Upper lobe of left lung (tissue), 6 donors: ENCODE data around the gene SNAP23. TPM values are rescaled to one million over a fixed set of nuclear protein-coding genes. Genes with fewer than 3 reads are reported as not detected.
A peak's percentile ranks its signal among the peaks of the same experiment; 100 is the strongest.

Source experiments
- ATAC-seq, 2 donors: fragments of 200-7000 bp; cut with Tn5 transposase; one replicate each; pipeline ENCODE4 v1.9.1; 2022; ENCODE audit warnings: mild to moderate bottlenecking in 2 of 2, moderate library complexity in 2 of 2; ENCODE audit not compliant: low FRiP score in 2 of 2
- DNase-seq, 2 donors: peaks; one replicate each; pipeline ENCODE4 v3.0.0-alpha.2; 2019 to 2020
- H3K27ac ChIP-seq, 4 donors: fragments of 200-600 bp; sonication (generic); one replicate each; pipeline ENCODE4 v1.5.1; 2016 to 2019
- H3K27me3 ChIP-seq, 4 donors: fragments of 200-600 bp; sonication (generic); one replicate each; pipeline ENCODE4 v1.5.1; 2017 to 2019
- H3K36me3 ChIP-seq, 4 donors: fragments of 200-600 bp; sonication (generic); one replicate each; pipeline ENCODE4 v1.5.1; 2016 to 2019
- H3K4me1 ChIP-seq, 4 donors: fragments of 200-600 bp; sonication (generic); one replicate each; pipeline ENCODE4 v1.5.1; 2018 to 2019
- H3K4me3 ChIP-seq, 4 donors: fragments of 200-600 bp; sonication (generic); one replicate each; pipeline ENCODE4 v1.5.1; 2017 to 2019; ENCODE audit warnings: mild to moderate bottlenecking in 2 of 4, moderate library complexity in 1 of 4
- H3K9me3 ChIP-seq, 4 donors: fragments of 200-600 bp; sonication (generic); one replicate each; pipeline ENCODE4 v1.5.1; 2018 to 2019
- CTCF ChIP-seq, 6 experiments: fragments of 450-650 bp in 4 of 6; fragments of 200-600 bp in 2 of 6; sonication (generic) in 2 of 6; IDR thresholded peaks; one replicate each; pipeline ENCODE4 v1.5.1; 2016 to 2019; ENCODE audit warnings: antibody characterized with exemption in 6 of 6
- EP300 ChIP-seq, 4 donors: sonication (generic); formaldehyde crosslinking; IDR thresholded peaks; one replicate each; pipeline ENCODE4 v1.5.1; 2017; ENCODE audit warnings: antibody characterized with exemption in 4 of 4, control low read depth in 2 of 4
- POLR2A ChIP-seq, 4 donors: fragments of 450-650 bp; IDR thresholded peaks; one replicate each; pipeline ENCODE4 v1.5.1; 2016 to 2017; ENCODE audit warnings: antibody characterized with exemption in 4 of 4, mild to moderate bottlenecking in 2 of 4
- POLR2AphosphoS5 ChIP-seq, 2 donors: sonication (generic); formaldehyde crosslinking; IDR thresholded peaks; one replicate each; pipeline ENCODE4 v1.5.1; 2017; ENCODE audit warnings: antibody characterized with exemption in 2 of 2
- WGBS, 2 donors: methylation state at CpG; one replicate each; pipeline ENCODE4 v1.1.5; 2017 to 2018; 5-methylcytosine and 5-hydroxymethylcytosine counted together
- total RNA-seq, 6 donors: library from RNA; depleted of rRNA in 4 of 6; stranded (reverse); fragments of >200 nt in 4 of 6; gene quantifications; one replicate each; pipeline versions ENCODE4 v1.1.0 to v1.2.1, GENCODE V29; 2016 to 2021
- donor health status: DM: no; HTN: no; CAD: no; lungs with moderate emphysema.
- donor health status: DM: no; HTN: yes; CAD: no; lungs with severe emphysema.

Gene SNAP23
- total RNA-seq, 6 donors from 2014 or later: 47.3 to 108 (median 63.7) TPM

- no peak for DNase-seq
- peaks cover 0 to 30% (median 10%) of the 10 kb centered on the region in 4 donors for H3K36me3 ChIP-seq
- H3K27me3 ChIP-seq: no peaks in the 10 kb centered on the region
- TF ChIP-seq POLR2AphosphoS5 (IDR thresholded peaks at IDR 0.05) (no peak), CTCF (IDR thresholded peaks at IDR 0.05) (no peak)
- H3K4me3 ChIP-seq: no peak overlapping the region
- peaks cover 11 to 28% (median 21%) of the 10 kb centered on the region in 4 donors for H3K4me1 ChIP-seq
- no peaks in the 10 kb centered on the region for H3K9me3 ChIP-seq
- WGBS, 2 donors: 46 to 48% methylated on average over 3 of the region's 3 CpGs
- peak overlapping the region in 2 of 4 donors; percentile 26 to 42 for H3K27ac ChIP-seq
- no peak for ATAC-seq
Observed at GRCh38 chr15:42461261-42461660, 34.2 kb upstream of the SNAP23 start.

- WGBS, 2 donors: 75 to 79% methylated on average over 8 of the region's 8 CpGs
- Histone ChIP-seq H3K27me3 (no peaks in the 10 kb centered on the region), H3K36me3 (peaks cover 0 to 42% (median 11%) of the 10 kb centered on the region in 4 donors), H3K4me1 (peaks cover 0 to 8% (median 2%) of the 10 kb centered on the region in 4 donors), H3K27ac (no peak overlapping the region), H3K4me3 (no peak overlapping the region), H3K9me3 (no peaks in the 10 kb centered on the region)
- ATAC-seq (no peak), DNase-seq (no peak)
- no peak for TF ChIP-seq POLR2A (IDR thresholded peaks at IDR 0.05)
- TF ChIP-seq CTCF (IDR thresholded peaks at IDR 0.05): no peak
- no peak for TF ChIP-seq EP300 (IDR thresholded peaks at IDR 0.05)
- TF ChIP-seq POLR2AphosphoS5 (IDR thresholded peaks at IDR 0.05): no peak
Observed at GRCh38 chr15:42465520-42466259, 29.7 kb upstream of the SNAP23 start.

- Histone ChIP-seq H3K4me1 (peaks cover 7 to 21% (median 10%) of the 10 kb centered on the region in 4 donors), H3K4me3 (no peak overlapping the region), H3K9me3 (no peaks in the 10 kb centered on the region), H3K27ac (peak overlapping the region in 3 of 4 donors; percentile 27 to 60 (median 35)), H3K36me3 (peaks cover 0 to 12% (median 1%) of the 10 kb centered on the region in 4 donors), H3K27me3 (no peaks in the 10 kb centered on the region)
- WGBS, 2 donors: 37 to 47% methylated on average over 3 of the region's 3 CpGs
- DNase-seq (no peak), ATAC-seq (no peak)
- TF ChIP-seq CTCF (IDR thresholded peaks at IDR 0.05): no peak
- no peak for TF ChIP-seq EP300 (IDR thresholded peaks at IDR 0.05)
- no peak for TF ChIP-seq POLR2A (IDR thresholded peaks at IDR 0.05)
- no peak for TF ChIP-seq POLR2AphosphoS5 (IDR thresholded peaks at IDR 0.05)
Observed at GRCh38 chr15:42471002-42471401, 24.4 kb upstream of the SNAP23 start.

- no peak for DNase-seq
- Histone ChIP-seq H3K9me3 (no peaks in the 10 kb centered on the region), H3K27me3 (no peaks in the 10 kb centered on the region), H3K4me1 (peaks cover 7 to 21% (median 10%) of the 10 kb centered on the region in 4 donors), H3K27ac (peak overlapping the region in 2 of 4 donors; percentile 1 to 2), H3K4me3 (no peak overlapping the region), H3K36me3 (no peaks in the 10 kb centered on the region)
- TF ChIP-seq CTCF (IDR thresholded peaks at IDR 0.05) (no peak), POLR2AphosphoS5 (IDR thresholded peaks at IDR 0.05) (no peak), EP300 (IDR thresholded peaks at IDR 0.05) (no peak), POLR2A (IDR thresholded peaks at IDR 0.05) (no peak)
- WGBS, 2 donors: 68 to 80% methylated on average over 2 of the region's 2 CpGs
- ATAC-seq: no peak
Observed at GRCh38 chr15:42474827-42475226, 20.6 kb upstream of the SNAP23 start.

- H3K36me3 ChIP-seq: no peaks in the 10 kb centered on the region
- ATAC-seq: no peak
- H3K27me3 ChIP-seq: no peaks in the 10 kb centered on the region
- DNase-seq: no peak
- TF ChIP-seq POLR2AphosphoS5 (IDR thresholded peaks at IDR 0.05) (no peak), CTCF (IDR thresholded peaks at IDR 0.05) (no peak), EP300 (IDR thresholded peaks at IDR 0.05) (no peak), POLR2A (IDR thresholded peaks at IDR 0.05) (no peak)
- H3K4me3 ChIP-seq: no peak overlapping the region
- H3K4me1 ChIP-seq: peaks cover 0 to 3% (median under 1%) of the 10 kb centered on the region in 4 donors
- no peak overlapping the region for H3K27ac ChIP-seq
- 99 to 100% methylated on average over 5 to 6 of the region's 6 CpGs for WGBS, 2 donors
- H3K9me3 ChIP-seq: no peaks in the 10 kb centered on the region
Observed at GRCh38 chr15:42482701-42483100, 12.7 kb upstream of the SNAP23 start.
